ENCODE data around the gene SPSB3.
"Not testable (repeated sequence)": the region's sequence is repeated elsewhere in the genome, so short reads cannot be mapped to it uniquely, and the experiment has no call there.

SPSB3 gene

GRCh38 chr16:1816396-1817275, 34.3 kb upstream of the SPSB3 start:
- no peak for FAIRE-seq

GRCh38 chr16:1815461-1815860, 33.1 kb upstream of the SPSB3 start:
- FAIRE-seq: no peak

- FAIRE-seq: no peak
Measured at GRCh38 chr16:1812732-1813163, 30.4 kb upstream of the SPSB3 start.

- FAIRE-seq: no peak
Measured at GRCh38 chr16:1810536-1810935, 28.2 kb upstream of the SPSB3 start.

- FAIRE-seq: no peak
Measured at GRCh38 chr16:1810106-1810505, 27.7 kb upstream of the SPSB3 start.

- no peak for FAIRE-seq
Measured at GRCh38 chr16:1809281-1809801, 27.0 kb upstream of the SPSB3 start.

- no peak for FAIRE-seq
Measured at GRCh38 chr16:1808691-1809090, 26.3 kb upstream of the SPSB3 start.

- FAIRE-seq: no peak
Measured at GRCh38 chr16:1807626-1808025, 25.3 kb upstream of the SPSB3 start.

- no peak for FAIRE-seq
Measured at GRCh38 chr16:1800701-1801100, 18.3 kb upstream of the SPSB3 start.

GRCh38 chr16:1799263-1799662, 16.9 kb upstream of the SPSB3 start:
- not testable (repeated sequence) for FAIRE-seq

- no peak for FAIRE-seq
Measured at GRCh38 chr16:1794908-1795666, 12.7 kb upstream of the SPSB3 start.

- FAIRE-seq: no peak
Measured at GRCh38 chr16:1794221-1794871, 12.0 kb upstream of the SPSB3 start.

GRCh38 chr16:1793578-1794220, 11.3 kb upstream of the SPSB3 start, which contains the start of gene IGFALS:
Gene IGFALS, minus strand, starts transcription at chr16:1793705. Its CDS starts 53 bp downstream, at chr16:1793652.
- FAIRE-seq: no peak

GRCh38 chr16:1792836-1793577, 10.6 kb upstream of the SPSB3 start:
- FAIRE-seq: no peak

GRCh38 chr16:1791943-1792812, 9.8 kb upstream of the SPSB3 start:
- FAIRE-seq: no peak

GRCh38 chr16:1791256-1791942, 9.0 kb upstream of the SPSB3 start:
- FAIRE-seq: no peak

- FAIRE-seq: no peak
Measured at GRCh38 chr16:1790611-1791255, 8.4 kb upstream of the SPSB3 start.

GRCh38 chr16:1790261-1790610, 7.9 kb upstream of the SPSB3 start:
- FAIRE-seq: no peak

GRCh38 chr16:1789643-1790045, 7.3 kb upstream of the SPSB3 start:
- no peak for FAIRE-seq

GRCh38 chr16:1788708-1789100, 6.3 kb upstream of the SPSB3 start:
- no peak for FAIRE-seq

All from endometrium (tissue), 2 donors.